Muscle of leg (tissue), 11 donors: Measurements from ENCODE around the gene RAB37. TPM values are rescaled to one million over a fixed set of nuclear protein-coding genes. Genes with fewer than 3 reads are reported as not detected.

ENCODE experiments used
- DNase-seq: peaks from one replicate; pipeline ENCODE4 v3.0.0; 2013
- H3K27ac ChIP-seq: one replicate; pipeline ENCODE4 v1.5.1; 2013; ENCODE audit warnings: mild to moderate bottlenecking, low read length, control low read depth
- H3K27me3 ChIP-seq: one replicate; pipeline ENCODE4 v1.6.1; 2013; ENCODE audit warnings: low read length; ENCODE audit not compliant: control insufficient read depth, insufficient read depth
- H3K36me3 ChIP-seq: one replicate; pipeline ENCODE4 v1.6.1; 2013; ENCODE audit warnings: low read length; ENCODE audit not compliant: control insufficient read depth, insufficient read depth
- H3K4me1 ChIP-seq: one replicate; pipeline ENCODE4 v1.6.1; 2013; ENCODE audit warnings: low read length; ENCODE audit not compliant: control insufficient read depth, insufficient read depth
- H3K4me3 ChIP-seq: one replicate; pipeline ENCODE4 v1.5.1; 2013; ENCODE audit warnings: low read length, control low read depth
- H3K9me3 ChIP-seq: replicated peaks from 2 replicates; pipeline ENCODE4 v1.6.1; 2013; ENCODE audit warnings: low read depth, low read length; ENCODE audit not compliant: control insufficient read depth
- WGBS: methylation state at CpG from one replicate; pipeline ENCODE4 v1.1.5; 2013; ENCODE audit warnings: missing lambda C conversion rate; ENCODE audit not compliant: insufficient coverage; 5-methylcytosine and 5-hydroxymethylcytosine counted together
- polyA plus RNA-seq, 8 donors: library from polyadenylated mRNA; unstranded; fragments of 120-200 nt; gene quantifications; one replicate each; pipeline versions ENCODE4 v1.2.1 to v1.2.3, GENCODE V29; 2013; ENCODE audit warnings: inconsistent platforms in 1 of 8, low replicate concordance in 1 of 8; ENCODE audit not compliant: insufficient read length in 8 of 8, insufficient read depth in 1 of 8
- total RNA-seq: library from RNA; stranded (reverse); fragments of 120-200 nt; gene quantifications from one replicate; pipeline ENCODE4 v1.2.4, GENCODE V29; 2013

The RAB37 gene
- total and polyA plus RNA-seq, 9 donors = 0.53 to 1.7 (median 1.0) TPM

DNA sequence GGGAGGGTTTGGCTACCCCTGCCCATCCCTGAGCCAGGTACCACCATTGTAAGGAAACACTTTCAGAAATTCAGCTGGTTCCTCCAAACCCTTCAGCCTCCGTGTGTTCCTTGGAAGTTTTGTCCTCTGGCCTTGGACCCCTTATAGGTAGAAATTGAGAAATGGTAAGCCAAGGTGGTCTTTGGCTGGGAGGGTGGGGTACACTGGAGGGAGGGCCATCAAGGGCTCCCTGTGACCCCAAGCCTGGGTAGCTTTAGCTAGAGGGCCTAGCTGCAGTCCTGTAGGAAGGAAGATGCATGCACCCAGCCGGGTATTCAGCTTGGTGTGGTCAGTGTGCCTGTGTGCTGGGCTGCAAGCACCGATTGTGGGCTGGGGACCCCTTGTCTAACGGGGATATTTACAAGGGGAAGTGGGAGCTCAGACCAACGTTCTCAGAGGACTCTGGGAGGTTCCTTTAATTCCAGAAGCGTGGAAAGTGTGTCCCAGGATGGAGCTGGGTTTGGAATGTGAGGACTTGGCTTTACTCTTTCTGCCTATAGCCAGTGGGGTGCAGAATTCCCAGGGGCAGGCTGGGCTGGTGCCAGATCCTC lies 32.3 kb downstream of the RAB37 start:
- WGBS = 57% methylated on average over 5 of the region's 6 CpGs
- Histone ChIP-seq H3K4me3 (no peak overlapping the region), H3K9me3 (no peaks in the 10 kb centered on the region), H3K27ac (no peak overlapping the region), H3K4me1 (peaks cover 4% of the 10 kb centered on the region), H3K27me3 (no peaks in the 10 kb centered on the region), H3K36me3 (peaks cover 49% of the 10 kb centered on the region)
- no peak for DNase-seq

DNA sequence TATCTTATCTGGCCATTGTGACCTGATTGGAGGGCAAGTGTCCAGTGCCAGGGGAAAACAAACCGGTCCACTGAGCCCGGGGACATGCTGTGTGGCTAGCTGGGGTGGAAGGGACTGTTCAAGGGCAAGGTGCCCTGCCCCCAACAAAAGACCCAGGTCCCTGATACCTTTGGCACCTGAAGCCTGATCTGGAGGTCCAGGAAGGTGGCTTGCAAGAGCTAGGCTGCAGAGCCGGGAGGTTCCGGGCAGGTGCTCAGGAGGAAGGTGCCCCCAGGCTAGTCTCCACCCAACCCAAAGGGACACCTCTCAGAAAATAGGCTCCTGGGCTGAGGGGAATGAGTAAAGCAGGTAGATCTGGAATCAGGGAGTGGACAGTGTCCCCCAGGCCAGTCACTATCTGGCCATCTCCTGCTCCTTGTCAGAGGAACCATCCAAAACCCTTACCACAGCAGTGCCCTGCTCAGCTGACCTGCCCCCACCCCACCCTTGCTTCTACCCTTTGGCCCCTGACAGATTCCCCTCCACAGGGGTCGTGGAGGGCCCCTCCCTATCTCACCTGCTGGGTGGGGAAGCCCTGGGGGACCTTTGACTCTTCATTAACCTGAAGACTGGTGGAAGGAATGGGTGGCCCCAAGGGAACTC lies 32.9 kb downstream of the RAB37 start:
- peaks cover 49% of the 10 kb centered on the region for H3K36me3 ChIP-seq
- H3K27me3 ChIP-seq = no peaks in the 10 kb centered on the region
- no CpG with 5 or more reads among the region's 5 CpGs for WGBS
- H3K4me1 ChIP-seq = peaks cover 5% of the 10 kb centered on the region
- H3K4me3 ChIP-seq = no peak overlapping the region
- no peaks in the 10 kb centered on the region for H3K9me3 ChIP-seq
- no peak for DNase-seq
- no peak overlapping the region for H3K27ac ChIP-seq

DNA sequence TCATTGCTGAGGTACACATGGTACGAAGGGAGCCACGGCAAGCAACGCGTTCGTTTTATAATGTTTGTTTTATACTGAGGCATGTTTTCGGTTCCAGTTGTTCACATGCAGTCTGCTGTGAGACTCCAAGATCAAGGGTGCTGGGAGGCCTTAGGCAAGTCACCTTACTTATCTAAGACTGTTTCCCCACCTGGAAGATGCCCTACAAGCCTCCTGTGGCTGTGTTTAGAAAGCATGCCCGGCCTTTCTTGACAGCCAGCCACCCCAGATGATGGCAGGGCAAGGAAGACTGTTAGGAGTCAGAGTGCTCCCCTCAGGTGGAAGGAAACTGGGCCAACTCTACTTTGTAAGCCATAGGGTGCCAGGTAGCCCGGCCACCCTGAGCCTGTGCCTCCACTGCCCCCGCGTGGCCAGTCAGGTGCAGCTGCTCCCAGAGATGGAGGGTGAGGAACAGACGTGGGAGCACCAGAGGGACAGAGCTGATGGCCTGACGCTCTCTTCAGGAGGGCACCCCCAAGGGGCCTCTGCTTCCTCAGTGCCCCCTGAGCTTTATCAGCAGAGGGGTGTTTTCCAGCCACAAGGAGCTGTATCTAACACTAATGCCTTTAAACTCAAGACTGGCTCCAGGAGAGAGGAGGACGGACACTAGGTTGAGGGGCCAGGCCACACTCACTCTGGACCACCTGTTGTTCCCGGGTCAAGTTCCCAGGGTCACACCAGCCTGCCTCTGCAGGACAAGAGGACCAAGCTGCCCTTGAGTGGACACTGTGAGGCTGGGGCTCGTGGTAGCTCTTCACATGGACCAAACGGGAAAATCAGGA lies 33.7 kb downstream of the RAB37 start:
- Histone ChIP-seq H3K4me1 (peaks cover 12% of the 10 kb centered on the region), H3K36me3 (peaks cover 49% of the 10 kb centered on the region), H3K9me3 (no peaks in the 10 kb centered on the region), H3K27ac (no peak overlapping the region), H3K4me3 (no peak overlapping the region), H3K27me3 (no peaks in the 10 kb centered on the region)
- WGBS = 59% methylated on average over 15 of the region's 16 CpGs
- DNase-seq = no peak

DNA sequence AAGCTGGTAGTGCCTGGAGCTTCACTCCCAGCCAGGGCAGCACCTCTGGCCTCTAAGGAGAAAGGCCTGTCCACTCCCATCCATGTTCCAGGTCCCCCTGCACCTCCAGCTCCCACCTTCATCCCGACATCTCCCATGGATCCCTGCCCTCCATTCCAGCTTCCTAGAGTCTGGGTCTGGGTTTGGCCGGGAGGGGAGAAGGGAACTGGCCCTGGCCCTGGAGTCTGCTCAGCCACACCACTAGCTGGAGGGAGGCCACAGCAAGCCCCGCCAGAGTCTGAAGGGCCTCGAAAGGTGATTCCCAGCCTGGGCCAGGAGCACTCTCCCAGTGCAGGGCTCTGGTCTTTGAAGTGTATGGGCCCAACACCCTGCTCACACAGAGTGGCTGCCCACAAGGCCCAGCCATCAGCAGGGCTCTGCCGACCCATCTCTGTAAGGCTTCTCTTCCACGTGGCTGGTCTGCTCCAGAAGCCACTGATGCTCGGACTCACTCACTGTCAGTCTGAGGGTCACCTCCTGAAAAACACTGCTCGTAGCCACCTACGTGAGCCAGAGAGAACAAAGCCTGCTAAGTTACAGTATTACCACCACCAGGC lies 34.4 kb downstream of the RAB37 start:
- Histone ChIP-seq H3K36me3 (peaks cover 49% of the 10 kb centered on the region), H3K4me3 (no peak overlapping the region), H3K9me3 (no peaks in the 10 kb centered on the region), H3K27me3 (no peaks in the 10 kb centered on the region), H3K4me1 (peaks cover 13% of the 10 kb centered on the region), H3K27ac (no peak overlapping the region)
- DNase-seq = no peak
- WGBS = 76% methylated on average over 9 of the region's 9 CpGs

DNA sequence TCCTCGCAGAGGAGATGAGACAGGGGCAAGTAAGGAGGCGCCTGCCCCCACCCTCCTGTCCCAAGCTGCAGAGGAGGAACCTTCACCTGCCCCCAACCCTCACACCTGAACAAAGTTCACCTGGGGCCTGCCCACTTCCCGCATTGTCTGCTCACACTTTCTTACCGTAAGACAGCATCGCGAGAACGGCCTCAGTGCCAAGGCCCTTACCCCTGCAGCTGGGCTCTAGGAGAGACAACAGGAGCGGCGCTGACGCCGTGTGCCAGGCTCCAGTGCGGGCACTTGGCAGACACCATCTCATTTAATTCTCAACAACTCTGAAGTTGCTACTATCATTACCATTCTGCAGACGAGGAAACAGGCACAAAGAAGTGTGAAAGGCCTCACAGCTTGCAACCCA lies 35.0 kb downstream of the RAB37 start:
- peaks cover 16% of the 10 kb centered on the region for H3K4me1 ChIP-seq

DNA sequence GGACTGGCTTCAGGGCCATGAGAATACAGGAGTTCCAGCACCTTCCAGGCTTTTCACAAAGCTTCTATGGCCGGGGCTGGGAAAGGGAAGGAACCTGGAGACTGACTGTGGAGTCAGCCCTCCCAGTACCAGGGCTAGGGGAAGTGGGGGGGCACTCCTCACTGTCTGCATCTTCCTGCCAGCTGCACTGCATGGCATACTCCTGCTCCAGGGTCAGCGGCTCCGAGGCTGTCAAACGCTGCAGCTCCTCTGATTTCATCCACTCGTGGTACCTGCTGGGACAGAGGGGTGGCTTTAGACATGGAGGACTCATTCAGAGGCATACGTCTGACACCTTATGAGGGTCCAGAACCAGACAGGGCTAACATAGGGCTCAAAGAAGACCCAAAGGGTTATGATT lies 36.4 kb downstream of the RAB37 start:
- Histone ChIP-seq H3K27ac (no peak overlapping the region), H3K4me1 (peaks cover 18% of the 10 kb centered on the region), H3K4me3 (no peak overlapping the region), H3K9me3 (no peaks in the 10 kb centered on the region), H3K36me3 (peaks cover 49% of the 10 kb centered on the region), H3K27me3 (no peaks in the 10 kb centered on the region)
- no peak for DNase-seq
- 88% methylated on average over 5 of the region's 6 CpGs for WGBS

More for the DNA sequence above, 35.0 kb downstream of the RAB37 start:
- H3K27me3 ChIP-seq = no peaks in the 10 kb centered on the region
- peaks cover 49% of the 10 kb centered on the region for H3K36me3 ChIP-seq
- no peaks in the 10 kb centered on the region for H3K9me3 ChIP-seq
- DNase-seq = no peak
- 89% methylated on average over 9 of the region's 13 CpGs for WGBS
- no peak overlapping the region for H3K27ac ChIP-seq
- no peak overlapping the region for H3K4me3 ChIP-seq

DNA sequence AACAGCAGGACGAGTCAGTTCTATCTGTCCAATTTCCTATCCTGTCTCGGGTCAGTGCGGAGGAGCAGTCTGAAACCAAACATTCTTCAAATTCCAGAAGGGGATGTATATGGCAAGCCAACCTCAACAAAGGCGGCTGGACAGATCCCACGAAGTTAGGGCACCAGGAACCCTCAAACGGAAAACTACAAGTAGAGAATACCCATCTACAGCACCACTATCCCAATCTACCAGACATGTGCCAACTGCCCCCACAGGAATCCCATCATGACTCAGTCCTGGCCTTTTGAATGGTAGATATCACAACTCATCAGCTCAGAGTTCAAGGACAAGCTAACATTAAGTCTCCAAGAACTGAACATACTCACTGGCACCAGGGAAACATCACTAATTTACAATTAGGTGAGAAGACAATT lies 36.8 kb downstream of the RAB37 start:
- WGBS = 71% methylated on average over 4 of the region's 6 CpGs
- peaks cover 18% of the 10 kb centered on the region for H3K4me1 ChIP-seq
- no peak overlapping the region for H3K4me3 ChIP-seq
- H3K27ac ChIP-seq = no peak overlapping the region
- peaks cover 50% of the 10 kb centered on the region for H3K36me3 ChIP-seq
- no peaks in the 10 kb centered on the region for H3K27me3 ChIP-seq
- no peak for DNase-seq
- no peaks in the 10 kb centered on the region for H3K9me3 ChIP-seq

DNA sequence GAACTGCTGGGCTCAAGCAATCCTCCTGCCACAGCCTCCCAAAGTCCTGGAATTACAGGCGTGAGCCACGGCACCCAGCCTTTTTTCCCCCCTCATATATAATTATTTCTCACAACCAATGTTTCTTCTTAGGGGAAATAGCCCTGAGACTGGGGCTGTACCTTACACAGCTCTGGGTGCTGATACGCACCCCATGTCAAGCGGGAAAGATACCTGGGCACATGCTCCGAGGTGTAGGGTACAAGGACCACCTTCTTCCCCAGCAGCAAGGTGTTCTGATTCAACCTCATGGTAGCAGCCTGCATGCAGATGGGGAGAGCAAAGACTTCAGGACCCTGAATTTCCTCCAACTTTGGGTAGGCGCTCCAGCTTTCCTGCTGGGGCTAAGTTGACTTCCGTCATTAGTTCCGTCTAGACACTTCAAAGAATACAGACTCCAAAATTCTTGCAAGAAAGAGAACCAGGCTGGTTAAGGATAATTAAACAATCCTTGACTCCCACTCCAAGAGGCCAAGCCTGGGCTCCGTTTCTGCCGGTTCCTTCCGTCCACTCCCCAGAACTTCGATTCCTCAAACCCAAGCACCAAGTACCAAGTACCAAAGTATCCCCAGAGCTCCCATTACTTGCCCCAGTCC lies 38.5 kb downstream of the RAB37 start:
- Histone ChIP-seq H3K27ac (peak overlapping the region; percentile 77), H3K36me3 (peaks cover 51% of the 10 kb centered on the region), H3K4me3 (peak overlapping the region; percentile 88), H3K9me3 (no peaks in the 10 kb centered on the region), H3K4me1 (peaks cover 21% of the 10 kb centered on the region), H3K27me3 (no peaks in the 10 kb centered on the region)
- WGBS = 47% methylated on average over 10 of the region's 12 CpGs
- DNase-seq = no peak

DNA sequence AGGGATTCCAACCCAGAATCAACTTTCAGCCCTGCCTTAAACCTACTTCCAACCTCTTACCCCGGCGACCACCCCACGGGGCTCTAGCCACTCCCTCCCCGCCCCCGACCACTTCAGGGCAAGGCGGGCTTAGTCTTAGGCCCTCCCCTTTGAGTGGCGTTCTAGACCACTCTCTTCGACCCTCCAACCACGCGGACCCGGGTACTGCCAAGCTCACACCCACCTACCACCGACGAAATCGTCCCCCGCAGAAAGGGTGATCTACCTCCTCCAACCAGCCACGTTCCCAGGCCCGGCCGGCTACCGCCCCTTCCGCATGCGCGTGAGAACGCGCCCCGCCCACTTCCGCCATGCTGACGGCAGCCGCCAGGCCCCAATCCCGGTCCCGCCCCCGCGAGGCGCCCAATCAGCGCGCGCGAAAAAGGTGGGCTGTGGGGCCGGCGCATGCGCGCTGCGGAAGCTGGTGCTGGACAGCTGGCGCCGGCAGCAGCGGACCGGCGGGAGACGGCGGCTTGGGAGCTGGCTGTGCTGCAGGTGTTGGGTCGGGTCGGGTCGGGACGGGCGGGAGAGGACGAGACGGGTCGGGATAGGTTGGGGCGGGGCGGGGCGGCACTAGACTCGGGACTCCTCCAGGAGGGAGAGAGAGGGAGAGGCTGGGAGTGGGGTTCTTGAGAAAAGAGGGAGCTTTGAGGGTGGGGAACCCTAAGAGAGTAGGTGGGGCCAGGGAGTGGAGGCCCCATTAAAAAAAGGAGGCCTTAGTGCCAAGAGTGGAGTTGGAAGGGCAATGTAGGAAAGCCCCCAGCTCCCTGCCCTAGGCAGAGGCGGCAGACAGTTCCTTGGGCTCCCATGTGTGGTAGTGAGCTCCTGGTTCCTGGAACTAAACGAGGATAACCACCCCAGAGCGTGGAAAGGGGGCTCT lies 39.2 kb downstream of the RAB37 start, which contains the start of gene NAT9:
Gene NAT9 (minus strand): TSS at position 302 of the 919 bp plus-strand sequence. CDS start 647 bp downstream, outside the sequence.
- Histone ChIP-seq H3K4me3 (peak within 1 kb of the TSS; percentile 88), H3K27ac (peak within 1 kb of the TSS; percentile 77), H3K36me3 (peaks cover 43% of the 10 kb centered on the region), H3K27me3 (no peaks in the 10 kb centered on the region), H3K4me1 (peaks cover 22% of the 10 kb centered on the region), H3K9me3 (no peaks in the 10 kb centered on the region)
- WGBS = under 1% methylated on average over 53 of the region's 64 CpGs
- DNase-seq = peak; percentile 98
